ENCODE data around the gene CLEC17A.
"Not testable (repeated sequence)": the region's sequence is repeated elsewhere in the genome, so short reads cannot be mapped to it uniquely, and the experiment has no call there.

The CLEC17A gene

DNA sequence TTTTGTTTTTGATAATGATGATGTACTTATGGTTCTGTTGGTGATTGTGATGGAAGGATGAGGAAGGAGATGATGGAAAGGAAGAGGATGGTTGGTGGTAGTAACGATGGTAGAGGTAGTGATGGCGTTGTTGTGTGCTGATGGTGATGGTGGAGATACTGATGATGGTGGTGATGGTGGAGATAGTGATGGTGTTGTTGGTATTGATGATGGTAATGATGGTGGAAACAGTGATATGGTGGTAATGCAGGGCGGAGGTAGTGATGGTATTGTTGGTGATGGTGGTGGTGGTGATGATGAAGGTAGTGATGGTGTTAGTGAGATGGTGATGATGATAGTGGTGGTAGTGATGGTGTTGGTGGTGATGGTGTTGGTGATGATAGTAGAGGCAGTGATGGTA, 12.7 kb downstream of the CLEC17A start:
- H3K4me3 Mint-ChIP-seq: no peak overlapping the region
- H3K9me3 Mint-ChIP-seq: peaks cover 11% of the 10 kb centered on the region
- TF ChIP-seq, protein P1, sequence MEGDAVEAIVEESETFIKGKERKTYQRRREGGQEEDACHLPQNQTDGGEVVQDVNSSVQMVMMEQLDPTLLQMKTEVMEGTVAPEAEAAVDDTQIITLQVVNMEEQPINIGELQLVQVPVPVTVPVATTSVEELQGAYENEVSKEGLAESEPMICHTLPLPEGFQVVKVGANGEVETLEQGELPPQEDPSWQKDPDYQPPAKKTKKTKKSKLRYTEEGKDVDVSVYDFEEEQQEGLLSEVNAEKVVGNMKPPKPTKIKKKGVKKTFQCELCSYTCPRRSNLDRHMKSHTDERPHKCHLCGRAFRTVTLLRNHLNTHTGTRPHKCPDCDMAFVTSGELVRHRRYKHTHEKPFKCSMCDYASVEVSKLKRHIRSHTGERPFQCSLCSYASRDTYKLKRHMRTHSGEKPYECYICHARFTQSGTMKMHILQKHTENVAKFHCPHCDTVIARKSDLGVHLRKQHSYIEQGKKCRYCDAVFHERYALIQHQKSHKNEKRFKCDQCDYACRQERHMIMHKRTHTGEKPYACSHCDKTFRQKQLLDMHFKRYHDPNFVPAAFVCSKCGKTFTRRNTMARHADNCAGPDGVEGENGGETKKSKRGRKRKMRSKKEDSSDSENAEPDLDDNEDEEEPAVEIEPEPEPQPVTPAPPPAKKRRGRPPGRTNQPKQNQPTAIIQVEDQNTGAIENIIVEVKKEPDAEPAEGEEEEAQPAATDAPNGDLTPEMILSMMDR (IDR thresholded peaks at IDR 0.05; ENCODE audit: unreplicated experiment in 3 of 3): no peak
- H3K36me3 Mint-ChIP-seq (ENCODE audit: low read depth): no peaks in the 10 kb centered on the region
- no peaks in the 10 kb centered on the region for H3K4me1 Mint-ChIP-seq
- no peak overlapping the region for H3K27ac Mint-ChIP-seq
- H3K27me3 Mint-ChIP-seq (ENCODE audit: low read depth): peaks cover 4% of the 10 kb centered on the region

DNA sequence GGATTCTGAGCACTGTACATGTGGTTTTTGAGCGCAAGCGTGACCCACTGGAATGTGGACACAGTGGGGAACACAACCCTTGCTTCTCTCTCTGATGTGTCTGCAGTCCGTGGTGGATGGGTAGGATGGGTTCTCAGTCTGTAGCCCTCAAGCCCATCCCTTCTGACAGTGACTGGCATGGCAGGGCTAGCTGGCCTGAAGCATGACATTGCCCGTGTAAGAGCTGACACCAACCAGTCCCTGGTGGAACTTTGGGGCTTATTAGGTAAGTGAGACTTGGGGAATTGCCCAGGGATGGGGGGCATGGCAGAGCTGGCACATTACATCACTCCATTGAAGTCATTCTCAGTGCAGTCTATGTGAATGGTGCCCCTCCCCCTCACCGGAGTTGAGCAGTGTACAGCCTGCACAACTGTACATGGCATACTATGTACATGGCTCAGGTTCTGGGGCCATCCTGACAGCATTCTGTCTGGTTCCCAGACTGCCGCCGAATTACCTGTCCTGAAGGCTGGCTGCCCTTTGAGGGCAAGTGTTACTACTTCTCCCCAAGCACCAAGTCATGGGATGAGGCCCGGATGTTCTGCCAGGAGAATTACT, 16.8 kb downstream of the CLEC17A start:
- Mint-ChIP-seq H3K4me3 (no peak overlapping the region), H3K9me3 (peaks cover 11% of the 10 kb centered on the region), H3K27me3 (ENCODE audit: low read depth) (peaks cover 4% of the 10 kb centered on the region), H3K36me3 (ENCODE audit: low read depth) (no peaks in the 10 kb centered on the region), H3K27ac (no peak overlapping the region), H3K4me1 (no peaks in the 10 kb centered on the region)
- TF ChIP-seq, protein P1 (IDR thresholded peaks at IDR 0.05; ENCODE audit: unreplicated experiment in 3 of 3): no peak

DNA sequence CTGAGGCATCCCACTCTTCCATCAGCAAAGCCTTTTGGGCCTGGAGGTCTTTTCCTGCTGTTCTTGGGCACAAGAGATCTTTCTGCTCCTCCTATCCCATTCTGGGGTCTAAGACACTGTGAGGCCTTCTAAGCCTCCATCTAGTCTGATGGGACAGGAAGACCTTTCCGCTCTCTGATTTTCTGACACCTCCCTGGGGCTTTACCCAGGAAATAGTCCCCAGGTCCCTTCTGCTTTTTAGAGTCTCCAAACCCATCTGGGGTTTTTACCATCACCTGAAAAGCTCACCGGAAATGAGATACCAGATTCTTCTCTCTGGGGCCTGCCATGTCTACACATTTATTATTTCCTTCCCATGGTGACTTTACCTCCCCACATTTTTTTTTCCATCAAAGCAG, 21.1 kb downstream of the CLEC17A start:
- H3K4me1 Mint-ChIP-seq: no peaks in the 10 kb centered on the region
- TF ChIP-seq, protein P1 (IDR thresholded peaks at IDR 0.05; ENCODE audit: unreplicated experiment in 3 of 3): no peak
- peaks cover 7% of the 10 kb centered on the region for H3K27me3 Mint-ChIP-seq (ENCODE audit: low read depth)
- no peaks in the 10 kb centered on the region for H3K9me3 Mint-ChIP-seq
- no peak overlapping the region for H3K27ac Mint-ChIP-seq
- no peaks in the 10 kb centered on the region for H3K36me3 Mint-ChIP-seq (ENCODE audit: low read depth)
- H3K4me3 Mint-ChIP-seq: no peak overlapping the region

DNA sequence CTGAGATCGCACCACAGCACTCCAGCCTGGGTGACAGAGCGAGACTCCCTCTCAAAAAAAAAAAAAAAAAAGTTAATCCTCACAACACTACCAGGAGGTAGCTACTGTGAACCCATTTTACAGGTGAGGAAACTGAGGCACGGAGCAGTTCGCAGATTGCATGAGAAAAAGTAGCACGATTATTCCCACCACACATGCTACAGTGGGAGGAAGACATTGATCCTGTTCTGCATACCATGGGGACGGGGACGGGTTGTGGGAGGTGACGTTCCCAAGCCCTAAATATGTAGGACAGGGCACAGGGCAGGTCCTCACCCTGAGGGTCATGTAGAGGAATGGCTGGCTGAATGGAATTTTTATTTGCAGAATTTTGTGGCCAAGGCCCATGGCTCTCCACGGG, 23.7 kb downstream of the CLEC17A start:
- Mint-ChIP-seq H3K9me3 (peaks cover 6% of the 10 kb centered on the region), H3K27me3 (ENCODE audit: low read depth) (peaks cover 14% of the 10 kb centered on the region), H3K4me1 (no peaks in the 10 kb centered on the region), H3K36me3 (ENCODE audit: low read depth) (no peaks in the 10 kb centered on the region), H3K27ac (no peak overlapping the region), H3K4me3 (no peak overlapping the region)
- TF ChIP-seq, protein P1 (IDR thresholded peaks at IDR 0.05; ENCODE audit: unreplicated experiment in 3 of 3): no peak

DNA sequence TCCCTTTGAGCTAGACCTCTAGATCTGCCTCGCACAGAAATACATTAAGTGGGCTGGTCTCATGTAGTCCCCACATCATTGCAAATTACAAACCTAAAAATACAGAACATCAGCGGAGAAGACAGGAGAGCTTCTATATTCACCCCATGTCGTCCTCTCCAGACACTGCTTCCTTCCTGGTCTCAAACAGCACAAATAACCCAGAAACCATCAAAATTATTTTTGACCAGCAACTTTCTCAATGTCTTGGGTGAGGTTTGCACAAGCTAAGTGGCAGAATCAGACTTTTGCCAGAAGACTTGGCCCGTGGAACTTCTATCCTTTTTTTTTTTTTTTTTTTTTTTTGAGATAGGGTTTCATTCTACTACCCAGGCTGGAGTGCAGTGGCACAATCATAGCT, 28.2 kb downstream of the CLEC17A start:
- peaks cover 16% of the 10 kb centered on the region for H3K27me3 Mint-ChIP-seq (ENCODE audit: low read depth)

DNA sequence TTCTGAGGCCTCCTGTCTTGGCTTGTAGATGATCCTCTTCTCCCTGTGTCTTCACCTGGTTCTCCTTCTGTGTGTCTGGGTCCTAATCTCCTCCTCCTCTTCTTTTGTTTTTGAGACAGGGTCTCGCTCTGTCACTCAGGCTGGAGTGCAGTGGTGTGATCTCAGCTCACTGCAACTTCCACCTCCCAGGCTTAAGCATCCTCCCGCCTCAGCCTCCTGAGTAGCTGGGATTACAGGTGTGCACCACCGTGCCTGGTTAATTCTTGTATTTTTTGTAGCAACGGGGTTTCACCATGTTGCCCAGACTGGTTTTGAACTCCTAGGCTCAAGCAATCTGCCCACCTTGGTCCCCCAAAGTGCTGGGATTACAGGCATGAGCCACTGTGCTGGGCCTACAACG, 29.4 kb downstream of the CLEC17A start:
- H3K36me3 Mint-ChIP-seq (ENCODE audit: low read depth); H3K4me3 Mint-ChIP-seq; H3K4me1 Mint-ChIP-seq; H3K27ac Mint-ChIP-seq: not testable (repeated sequence)
- Mint-ChIP-seq H3K27me3 (ENCODE audit: low read depth) (peaks cover 16% of the 10 kb centered on the region), H3K9me3 (peaks cover 16% of the 10 kb centered on the region)

More for the DNA sequence above, 28.2 kb downstream of the CLEC17A start:
- TF ChIP-seq, protein P1 (IDR thresholded peaks at IDR 0.05; ENCODE audit: unreplicated experiment in 3 of 3): no peak
- H3K27ac Mint-ChIP-seq: no peak overlapping the region
- H3K4me1 Mint-ChIP-seq: no peaks in the 10 kb centered on the region
- H3K36me3 Mint-ChIP-seq (ENCODE audit: low read depth): no peaks in the 10 kb centered on the region
- H3K9me3 Mint-ChIP-seq: peaks cover 11% of the 10 kb centered on the region
- H3K4me3 Mint-ChIP-seq: no peak overlapping the region
